K562 (cell line): ENCODE data around the gene CAMK2G. TPM values are rescaled to one million over a fixed set of nuclear protein-coding genes. Genes with fewer than 3 reads are reported as not detected.

Source experiments
- ARID4B ChIP-seq: sonication (generic); formaldehyde crosslinking; IDR thresholded peaks from 2 replicates; pipeline ENCODE4 v1.8.0; 2022; ENCODE audit warnings: mild to moderate bottlenecking, missing genetic modification reagents
- CBX3 ChIP-seq, 2 experiments: IDR thresholded peaks; 1 replicate in 1 of 2; 2 replicates in 1 of 2; pipeline ENCODE4 v1.6.1; 2012; ENCODE audit warnings: inconsistent platforms in 2 of 2, low read length in 2 of 2, borderline replicate concordance in 1 of 2, control low read depth in 1 of 2
- DACH1 ChIP-seq: fragments of 450-650 bp; IDR thresholded peaks from 2 replicates; pipeline ENCODE4 v1.6.1; 2018; ENCODE audit not compliant: partially characterized antibody
- DMBX1 ChIP-seq: fragments of 250-450 bp; sonication (Bioruptor Pico); IDR thresholded peaks from 2 replicates; pipeline ENCODE4 v1.8.0; 2022; ENCODE audit warnings: inconsistent platforms, mild to moderate bottlenecking, moderate library complexity, borderline replicate concordance
- ELF1 ChIP-seq: fragments of 200-800 bp; sonication (Bioruptor generic); IDR thresholded peaks from 2 replicates; pipeline ENCODE4 v1.6.1; 2016; ENCODE audit warnings: missing genetic modification characterization, missing compliant biosample characterization
- ETV5 ChIP-seq: sonication (generic); formaldehyde crosslinking; IDR thresholded peaks from 2 replicates; pipeline ENCODE4 v1.4.0; 2020; ENCODE audit warnings: low read depth, mild to moderate bottlenecking, missing genetic modification reagents
- FOS ChIP-seq: IDR thresholded peaks from 3 replicates; pipeline ENCODE4 v1.6.1; 2011; ENCODE audit not compliant: insufficient read length; ENCODE audit errors: extremely low read depth
- FOXJ2 ChIP-seq: fragments of 200-800 bp; sonication (Bioruptor generic); IDR thresholded peaks from 2 replicates; pipeline ENCODE4 v1.6.1; 2016; ENCODE audit warnings: missing genetic modification characterization, missing compliant biosample characterization
- ILF3 ChIP-seq: fragments of 450-650 bp; IDR thresholded peaks from 2 replicates; pipeline ENCODE4 v1.6.1; 2018; ENCODE audit warnings: antibody characterized with exemption, mild to moderate bottlenecking, moderate library complexity, borderline replicate concordance
- KAT7 ChIP-seq: sonication (generic); formaldehyde crosslinking; IDR thresholded peaks from 2 replicates; pipeline ENCODE4 v1.8.0; 2022; ENCODE audit warnings: missing genetic modification reagents, mild to moderate bottlenecking, borderline replicate concordance
- MBD2 ChIP-seq: sonication (generic); IDR thresholded peaks from 2 replicates; pipeline ENCODE4 v1.6.1; 2016; ENCODE audit warnings: low read depth, borderline replicate concordance
- NCOA2 ChIP-seq, 2 experiments: fragments of 450-650 bp; IDR thresholded peaks; 2 replicates each; pipeline ENCODE4 v1.6.1; 2018; ENCODE audit warnings: mild to moderate bottlenecking in 2 of 2, moderate library complexity in 1 of 2; ENCODE audit not compliant: partially characterized antibody in 2 of 2
- NONO ChIP-seq, 2 experiments: fragments of 200-400 bp in 1 of 2; fragments of 450-650 bp in 1 of 2; formaldehyde crosslinking in 1 of 2; IDR thresholded peaks; 2 replicates each; pipeline ENCODE4 v1.6.1; 2017; ENCODE audit warnings: low read depth in 2 of 2, mild to moderate bottlenecking in 2 of 2, moderate library complexity in 2 of 2, low read length in 1 of 2
- PHB ChIP-seq: fragments of 250-450 bp; sonication (Bioruptor Pico); IDR thresholded peaks from 2 replicates; pipeline ENCODE4 v1.5.0; 2021
- PML ChIP-seq: IDR thresholded peaks from 2 replicates; pipeline ENCODE4 v1.6.1; 2012; ENCODE audit warnings: low read length, inconsistent platforms
- RBBP5 ChIP-seq: fragments of 200-600 bp; sonication (generic); IDR thresholded peaks from 2 replicates; pipeline ENCODE4 v1.6.1; 2012; ENCODE audit warnings: borderline replicate concordance, mild to moderate bottlenecking, low read length, control low read depth, inconsistent platforms; ENCODE audit not compliant: insufficient read depth, poor library complexity, severe bottlenecking
- RCOR1 ChIP-seq, 2 experiments: IDR thresholded peaks; 2 replicates each; pipeline ENCODE4 v1.6.1; 2012; ENCODE audit warnings: low read depth in 2 of 2, low read length in 2 of 2, borderline replicate concordance in 1 of 2, improper control_type of control experiment in 1 of 2
- RFX1 ChIP-seq: fragments of 450-650 bp; IDR thresholded peaks from 2 replicates; pipeline ENCODE4 v1.6.1; 2016; ENCODE audit warnings: mild to moderate bottlenecking, moderate library complexity
- TAF1 ChIP-seq: IDR thresholded peaks from 2 replicates; pipeline ENCODE4 v1.6.1; 2011; ENCODE audit warnings: mild to moderate bottlenecking, low read length, moderate library complexity; ENCODE audit not compliant: insufficient read depth, control insufficient read depth, severe bottlenecking; ENCODE audit errors: extremely low read depth
- TARDBP ChIP-seq: fragments of 450-650 bp; IDR thresholded peaks from 2 replicates; pipeline ENCODE4 v1.6.1; 2016
- ZFPM2 ChIP-seq: fragments of 250-450 bp; sonication (Bioruptor Pico); IDR thresholded peaks from 2 replicates; pipeline ENCODE4 v1.5.1; 2022; ENCODE audit warnings: mild to moderate bottlenecking
- ZKSCAN3 ChIP-seq: fragments of 250-450 bp; sonication (Bioruptor Pico); IDR thresholded peaks from 2 replicates; pipeline ENCODE4 v1.4.0; 2020
- polyA plus RNA-seq, 8 experiments: library from polyadenylated mRNA; depleted of rRNA in 4 of 8; stranded (reverse) in 5 of 8; unstranded in 3 of 8; fragments of >200 nt; fragmentation: Nextera tagmentation in 2 of 8; fragmentation: Illumina TruSeq in 1 of 8; extraction: Ambion mirVana in 2 of 8; extraction: Trizol in 1 of 8; gene quantifications; 2 replicates each; pipeline versions ENCODE4 v1.2.1 to v1.2.3, GENCODE V29; 2011 to 2014; ENCODE audit warnings: inconsistent platforms in 1 of 8, missing spikeins in 1 of 8
- total RNA-seq, 7 experiments: library from RNA; depleted of rRNA in 6 of 7; stranded (reverse); fragments of >200 nt in 6 of 7; fragmentation: Illumina TruSeq in 2 of 7; extraction: Trizol in 2 of 7; gene quantifications; 2 replicates each; pipeline versions ENCODE4 v1.2.1 to v1.2.3, GENCODE V29; 2011 to 2021; ENCODE audit warnings: low replicate concordance in 1 of 7
- TF ChIP-seq, protein P1 (sequence below): fragments of 250-450 bp; sonication (Bioruptor Pico); IDR thresholded peaks from 2 replicates; pipeline ENCODE4 v1.9.0; 2021; ENCODE audit warnings: mild to moderate bottlenecking, inconsistent platforms

Gene CAMK2G
- total and polyA plus RNA-seq, 9 of the 15 experiments (the other 6 are each of a cell fraction or from before 2014, with no cell fraction given) = 9.0 to 37.9 (median 32.6) TPM

DNA sequence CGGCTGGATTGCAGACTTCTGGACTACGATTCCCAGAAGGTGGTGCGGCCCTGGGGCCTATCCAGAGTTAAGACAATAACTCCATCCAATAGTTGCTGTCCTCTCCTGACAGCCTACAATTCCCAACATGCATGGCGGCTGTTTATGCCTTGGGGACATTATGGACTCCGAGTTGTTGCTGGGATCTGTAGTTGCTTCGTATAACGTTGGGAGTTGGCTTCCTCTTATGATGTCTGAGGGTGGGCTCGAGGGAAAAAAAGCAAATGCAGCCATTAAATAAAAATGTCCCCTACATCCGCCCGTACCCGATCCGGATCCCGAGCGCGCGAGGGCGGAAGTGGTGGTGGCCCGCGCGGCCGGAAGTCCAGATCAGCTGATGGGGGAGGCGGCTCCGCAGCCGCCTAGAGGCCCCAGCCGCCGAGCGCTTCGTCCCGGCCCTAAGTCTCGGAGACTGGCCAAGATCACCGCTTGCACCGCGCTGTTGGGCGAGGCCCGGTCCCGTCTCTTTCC is 89.1 kb downstream of the CAMK2G start, which contains the start of gene ZSWIM8 (continued):
- TF ChIP-seq ARID4B (CRISPR knock-in tag) (peak; percentile 91), NONO (IDR thresholded peaks at IDR 0.05; ENCODE audit: low read depth in 2 of 2, low read length in 1 of 2) (peak in 1 of 2 experiments; percentile 27; a peak in 1 of 4 replicates), ILF3 (no peak), TAF1 (peak; percentile 60), KAT7 (CRISPR knock-in tag) (peak; percentile 60; the same call in 1 of the 2 replicates), CBX3 (IDR thresholded peaks at IDR 0.05; ENCODE audit: borderline replicate concordance in 1 of 2, low read length in 2 of 2) (peak in 1 of 2 experiments; percentile 6; a peak in 1 of 3 replicates), PHB (no peak), RBBP5 (peak; percentile 90), ELF1 (peak; percentile 97), DACH1 (peak; percentile 100), ZKSCAN3 (CRISPR knock-in tag) (no peak), NCOA2 (IDR thresholded peaks at IDR 0.05; ENCODE audit: partially characterized antibody in 2 of 2) (no peak), DMBX1 (CRISPR knock-in tag) (peak; percentile 34; the same call in 1 of the 2 replicates), PML (peak; percentile 46; the same call in 1 of the 2 replicates), RCOR1 (IDR thresholded peaks at IDR 0.05; ENCODE audit: borderline replicate concordance in 1 of 2, low read depth in 2 of 2, low read length in 2 of 2) (no peak), FOS (peak; percentile 56), RFX1 (no peak), MBD2 (peak; percentile 93), TARDBP (0 out of 2 replicates have a peak, but pooled peaks have one; percentile 24), ZFPM2 (CRISPR knock-in tag) (peak; percentile 72; the same call in 1 of the 2 replicates), ETV5 (CRISPR knock-in tag) (peak; percentile 88; the same call in 1 of the 2 replicates), FOXJ2 (tag) (peak; percentile 95)
- TF ChIP-seq, protein P1, sequence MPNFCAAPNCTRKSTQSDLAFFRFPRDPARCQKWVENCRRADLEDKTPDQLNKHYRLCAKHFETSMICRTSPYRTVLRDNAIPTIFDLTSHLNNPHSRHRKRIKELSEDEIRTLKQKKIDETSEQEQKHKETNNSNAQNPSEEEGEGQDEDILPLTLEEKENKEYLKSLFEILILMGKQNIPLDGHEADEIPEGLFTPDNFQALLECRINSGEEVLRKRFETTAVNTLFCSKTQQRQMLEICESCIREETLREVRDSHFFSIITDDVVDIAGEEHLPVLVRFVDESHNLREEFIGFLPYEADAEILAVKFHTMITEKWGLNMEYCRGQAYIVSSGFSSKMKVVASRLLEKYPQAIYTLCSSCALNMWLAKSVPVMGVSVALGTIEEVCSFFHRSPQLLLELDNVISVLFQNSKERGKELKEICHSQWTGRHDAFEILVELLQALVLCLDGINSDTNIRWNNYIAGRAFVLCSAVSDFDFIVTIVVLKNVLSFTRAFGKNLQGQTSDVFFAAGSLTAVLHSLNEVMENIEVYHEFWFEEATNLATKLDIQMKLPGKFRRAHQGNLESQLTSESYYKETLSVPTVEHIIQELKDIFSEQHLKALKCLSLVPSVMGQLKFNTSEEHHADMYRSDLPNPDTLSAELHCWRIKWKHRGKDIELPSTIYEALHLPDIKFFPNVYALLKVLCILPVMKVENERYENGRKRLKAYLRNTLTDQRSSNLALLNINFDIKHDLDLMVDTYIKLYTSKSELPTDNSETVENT (CRISPR knock-in tag) = peak; percentile 48; the same call in 1 of the 2 replicates
